NCI-H345 treated with DMSO at 0.1 percent for 48 hours (cell line): ENCODE data around the gene RCOR1.
"Not testable (repeated sequence)": the region's sequence is repeated elsewhere in the genome, so short reads cannot be mapped to it uniquely, and the experiment has no call there.

ENCODE experiments used
- DNase-seq: peaks from one replicate; lab custom pipeline; 2025; ENCODE audit not compliant: unreplicated experiment; lab: John Stamatoyannopoulos, UW

RCOR1 gene

DNA sequence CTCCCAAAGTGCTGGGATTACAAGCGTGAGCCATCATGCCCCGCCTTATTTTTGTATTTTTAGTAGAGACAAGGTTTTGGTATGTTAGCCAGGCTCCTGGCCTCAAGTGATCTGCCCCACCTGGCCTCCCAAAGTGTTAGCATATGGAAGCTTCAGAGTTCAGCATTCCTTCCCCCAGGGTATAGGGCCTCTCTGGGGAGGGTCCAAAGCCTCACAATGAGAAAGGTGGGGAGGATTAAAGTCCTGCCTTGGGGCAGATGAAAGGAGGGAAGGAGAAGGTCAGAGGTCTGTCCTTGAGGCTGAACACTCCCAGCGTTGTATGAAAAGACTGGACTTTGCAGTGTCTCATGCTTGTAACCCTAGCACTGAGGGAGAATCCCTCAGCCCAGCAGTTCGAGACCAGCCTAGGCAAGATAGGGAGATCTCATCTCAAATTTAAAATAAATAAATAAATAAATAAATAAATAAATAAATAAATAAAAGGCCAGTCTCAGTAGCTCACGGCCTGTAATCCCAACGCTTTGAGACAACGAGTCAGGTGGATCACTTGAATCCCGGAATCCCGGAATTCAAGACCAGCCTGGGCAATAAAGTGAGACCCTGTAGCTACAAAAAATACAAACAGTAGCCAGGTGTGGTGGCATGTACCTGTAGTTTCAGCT lies 22.0 kb upstream of the RCOR1 start:
- no peak for DNase-seq

DNA sequence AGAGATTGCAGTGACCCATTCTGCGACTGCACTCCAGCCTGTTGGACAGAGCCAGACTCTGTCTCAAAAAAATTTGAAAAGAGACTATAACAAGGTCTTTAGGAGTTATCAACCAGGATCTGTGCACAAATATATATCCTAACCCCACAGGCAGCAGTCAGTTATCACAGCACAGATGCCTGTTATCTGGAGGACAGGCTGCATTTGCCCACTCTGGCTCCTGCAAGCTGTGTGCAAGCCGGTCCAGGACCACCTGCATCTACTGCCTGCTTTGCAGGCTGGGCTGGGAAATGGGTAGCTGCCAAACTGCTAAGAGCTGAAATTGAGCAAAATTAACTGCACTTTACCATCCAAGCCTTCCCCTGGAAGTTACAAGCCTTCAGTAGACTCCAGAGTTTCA lies 21.4 kb upstream of the RCOR1 start:
- no peak for DNase-seq

DNA sequence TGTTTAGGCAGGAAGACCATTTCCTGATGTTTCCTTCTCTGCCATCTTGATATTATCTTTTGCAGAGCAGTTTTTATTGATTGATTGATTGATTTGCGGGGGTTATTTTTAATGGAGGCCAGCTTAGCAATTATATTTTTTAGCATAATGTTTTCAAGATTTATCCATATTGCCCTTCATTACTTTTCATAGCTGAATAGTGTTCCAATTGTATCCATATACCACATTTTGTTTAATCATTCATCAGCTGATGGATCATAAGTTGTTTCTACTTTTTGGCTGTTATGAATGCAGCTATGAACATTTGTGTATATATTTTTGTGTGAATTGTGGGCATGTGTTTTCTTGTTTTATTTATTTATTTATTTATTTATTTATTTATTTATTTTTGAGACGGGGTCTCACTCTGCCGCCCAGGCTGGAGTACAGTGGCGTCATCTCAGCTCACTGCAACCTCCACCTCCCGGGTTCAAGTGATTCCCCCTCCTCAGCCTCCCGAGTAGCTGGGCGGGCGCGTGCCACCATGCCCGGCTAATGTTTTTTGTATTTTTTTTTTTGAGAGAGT lies 20.9 kb upstream of the RCOR1 start:
- no peak for DNase-seq

- not testable (repeated sequence) for DNase-seq
These were observed 19.3 kb upstream of the RCOR1 start for GRCh38 chr14:102573161-102573560.

GRCh38 chr14:102573591-102574046 lies 18.8 kb upstream of the RCOR1 start:
- DNase-seq: no peak

GRCh38 chr14:102574281-102575159 lies 17.9 kb upstream of the RCOR1 start:
- no peak for DNase-seq

DNA sequence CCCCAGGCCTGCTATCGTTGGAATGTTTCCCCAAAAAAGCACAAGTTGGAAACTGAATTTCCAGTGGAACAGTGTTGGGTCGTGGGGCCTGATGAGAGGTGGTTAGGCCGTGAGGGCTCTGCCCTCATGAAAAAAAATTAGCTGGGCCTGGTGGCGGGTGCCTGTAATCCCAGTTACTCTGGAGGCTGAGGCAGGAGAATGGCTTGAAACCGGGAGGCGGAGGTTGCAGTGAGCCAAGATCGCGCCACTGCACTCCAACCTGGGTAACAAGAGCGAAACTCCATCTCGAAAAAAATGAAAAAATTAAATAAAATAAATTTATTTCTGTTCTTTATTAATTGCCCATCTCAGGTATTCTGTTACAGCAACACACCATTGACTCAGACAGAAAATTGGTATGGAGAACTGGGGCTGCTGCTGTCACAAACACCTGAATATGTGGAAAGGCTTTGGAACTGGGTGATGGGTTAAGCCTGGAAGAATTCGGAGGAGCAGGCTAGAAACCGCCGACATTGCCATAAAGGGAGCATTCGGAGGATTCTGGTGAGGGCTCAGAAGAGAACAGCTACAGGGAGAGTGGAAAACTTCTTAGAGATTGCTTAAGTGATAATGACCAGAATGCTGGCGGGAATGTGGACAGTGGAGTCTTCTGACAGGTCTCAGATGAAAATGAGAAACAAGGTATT lies 17.1 kb upstream of the RCOR1 start:
- no peak for DNase-seq

DNA sequence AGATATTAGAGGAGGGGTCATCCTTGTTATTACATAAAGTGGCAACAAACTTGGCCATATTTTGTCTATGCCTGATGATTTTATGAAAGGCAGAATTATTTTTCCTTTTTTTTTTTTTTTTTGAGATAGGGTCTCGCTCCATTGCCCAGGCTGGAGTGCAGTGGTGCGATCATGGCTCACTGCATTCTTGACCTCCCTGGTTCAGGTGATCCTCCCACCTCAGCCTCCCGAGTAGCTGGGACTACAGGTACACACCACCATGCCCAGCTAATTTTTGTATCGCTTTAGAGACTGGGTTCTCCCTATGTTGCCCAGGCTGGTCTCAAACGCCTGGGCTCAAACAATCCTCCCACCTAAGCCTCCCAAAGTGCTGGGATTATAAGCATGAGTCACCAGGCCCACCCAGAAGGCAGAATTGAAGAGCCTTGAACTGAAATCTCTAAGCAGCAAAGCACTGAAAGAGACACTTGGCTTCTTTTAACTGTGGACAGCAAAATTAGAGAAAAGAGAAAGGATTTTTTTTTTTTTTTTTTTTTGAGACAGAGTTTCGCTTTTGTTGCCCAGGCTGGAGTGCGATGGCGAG lies 16.5 kb upstream of the RCOR1 start:
- not testable (repeated sequence) for DNase-seq

DNA sequence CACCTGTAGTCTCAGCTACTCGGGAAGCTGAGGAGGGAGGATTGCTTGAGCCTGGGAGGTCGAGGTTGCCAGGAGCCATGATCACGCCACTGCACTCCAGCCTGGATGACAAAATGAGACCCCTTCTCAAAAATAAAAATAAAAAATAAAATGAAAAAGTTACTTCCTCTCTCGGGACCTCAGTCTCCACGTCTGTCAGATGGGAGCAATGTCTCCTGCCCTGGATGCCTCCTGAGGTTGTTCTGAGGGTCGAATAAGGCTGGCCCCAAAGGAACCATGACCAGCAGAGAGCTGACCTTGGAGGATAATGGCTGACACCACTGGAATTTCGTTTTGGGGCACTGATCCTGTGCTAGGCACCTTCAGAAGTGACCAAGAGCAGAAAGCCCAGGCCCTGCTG lies 13.6 kb upstream of the RCOR1 start:
- no peak for DNase-seq

GRCh38 chr14:102579696-102580549 lies 12.5 kb upstream of the RCOR1 start:
- DNase-seq: no peak

GRCh38 chr14:102580550-102581110 lies 11.8 kb upstream of the RCOR1 start:
- no peak for DNase-seq

DNA sequence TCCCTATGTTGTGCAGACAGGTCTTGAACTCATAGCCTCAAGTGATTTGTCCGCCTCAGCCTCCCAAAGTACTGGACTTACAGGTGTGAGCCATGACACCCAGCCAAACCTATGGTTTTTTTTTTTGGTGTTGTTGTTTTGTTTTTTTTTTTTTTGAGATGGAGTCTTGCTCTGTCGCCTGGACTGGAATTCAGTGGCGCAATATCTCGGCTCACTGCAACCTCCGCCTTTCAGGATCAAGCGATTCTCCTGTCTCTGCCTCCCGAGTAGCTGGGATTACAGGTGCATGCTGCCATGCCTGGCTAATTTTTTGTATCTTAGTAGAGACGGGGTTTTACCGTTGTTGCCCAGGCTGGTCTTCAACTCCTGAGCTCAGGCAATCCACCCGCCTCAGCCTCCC lies 11.3 kb upstream of the RCOR1 start:
- DNase-seq: no peak

DNA sequence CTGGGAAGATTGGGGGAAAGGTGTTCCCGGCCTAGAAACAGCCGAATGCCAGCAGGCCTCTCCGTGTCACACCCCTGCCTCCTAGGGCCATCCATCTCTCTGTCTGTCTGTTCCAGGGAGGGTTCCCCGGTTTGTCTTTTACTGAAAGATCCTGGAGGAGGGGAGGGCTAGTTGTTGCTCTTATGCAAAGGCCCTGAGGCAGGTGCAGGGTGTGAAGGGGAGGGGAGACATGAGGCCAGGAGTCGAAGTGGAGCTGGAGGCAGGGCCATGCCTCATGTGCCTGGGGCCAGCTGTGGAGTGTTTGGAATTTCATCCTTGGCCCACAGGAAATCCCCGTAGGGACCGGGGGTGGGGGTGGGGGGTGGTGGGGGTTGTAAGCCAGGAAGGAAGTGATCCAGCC lies 8.7 kb upstream of the RCOR1 start:
- no peak for DNase-seq

- DNase-seq: no peak
These were observed 7.3 kb upstream of the RCOR1 start for GRCh38 chr14:102584871-102585869.

DNA sequence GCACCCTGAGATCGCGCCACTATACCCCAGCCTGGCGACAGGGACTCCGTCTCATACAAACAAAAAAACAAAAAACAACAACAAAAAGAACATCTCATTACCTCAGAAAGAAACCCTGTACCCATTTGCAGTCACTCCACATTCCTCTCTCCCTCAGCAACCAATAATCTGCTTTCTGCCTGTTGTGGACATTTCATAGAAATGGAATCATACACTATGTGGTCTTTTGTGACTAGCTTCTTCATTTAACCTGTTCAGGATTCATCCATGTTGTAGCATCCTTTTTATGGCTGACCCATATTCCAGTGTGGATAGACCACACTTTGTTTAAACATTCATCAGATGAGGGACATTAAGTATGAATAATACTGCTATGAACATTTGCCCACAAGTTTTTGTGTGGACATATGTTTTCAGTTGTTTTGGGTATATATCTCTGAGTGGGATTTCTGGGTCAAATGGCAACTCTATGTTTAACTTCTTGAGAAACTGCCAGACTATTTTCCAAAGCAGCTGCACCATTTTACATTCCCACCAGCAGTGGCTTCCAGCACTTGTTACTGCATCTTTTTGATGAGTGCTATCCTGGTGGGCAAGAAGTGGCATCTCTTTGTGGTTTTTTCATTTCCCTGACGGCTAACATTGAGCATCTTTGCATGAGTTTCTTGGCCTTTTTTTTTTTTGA lies 5.9 kb upstream of the RCOR1 start:
- DNase-seq: no peak

DNA sequence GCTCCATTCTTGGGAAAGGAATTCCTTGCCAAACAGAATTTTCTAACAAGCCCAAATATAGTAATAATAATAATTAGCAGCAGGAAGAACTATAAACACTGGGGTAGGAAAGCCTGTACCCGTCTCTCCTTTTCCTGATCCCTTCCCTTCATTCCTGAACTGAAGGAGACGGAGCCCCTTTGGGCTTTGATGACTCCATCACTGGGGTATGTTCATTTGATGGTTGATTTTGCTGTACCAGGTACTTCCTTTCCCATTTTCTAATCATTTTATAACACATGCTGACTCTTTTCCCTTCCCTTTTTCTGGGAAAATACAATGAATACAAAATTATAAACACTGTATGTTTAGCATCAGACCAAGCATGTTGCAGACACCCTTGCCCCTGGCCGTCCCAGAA lies 3.6 kb upstream of the RCOR1 start:
- no peak for DNase-seq

GRCh38 chr14:102589761-102590290 lies 2.6 kb upstream of the RCOR1 start:
- no peak for DNase-seq

DNA sequence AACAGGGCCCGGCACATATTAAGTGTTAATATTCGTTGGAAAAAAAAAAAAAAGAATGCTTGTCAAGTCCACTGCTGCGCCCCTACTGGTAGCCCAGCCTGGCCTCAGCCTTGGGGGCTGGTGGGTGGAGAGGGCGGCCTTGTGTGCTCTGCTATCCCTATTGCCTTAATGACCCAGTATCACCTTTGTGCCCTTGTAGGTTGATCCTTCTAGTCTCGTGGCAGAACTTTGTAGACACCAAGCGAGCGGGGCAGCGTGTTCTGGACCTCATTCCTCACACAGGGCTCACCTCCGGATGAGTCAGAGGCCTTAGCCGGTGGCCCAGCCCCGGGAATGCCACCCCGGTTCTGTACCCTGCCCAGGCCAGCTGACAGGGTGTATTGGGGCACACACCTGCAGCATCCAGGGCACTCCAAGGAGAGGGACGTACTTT lies 1.8 kb upstream of the RCOR1 start:
- DNase-seq: no peak
